GM19468 (cell line): ENCODE data around the gene HMGXB4.

Source experiments
- ATAC-seq: cut with Tn5 transposase; IDR thresholded peaks from one replicate; pipeline ENCODE4 v1.9.1; 2021; ENCODE audit warnings: mild to moderate bottlenecking, moderate library complexity, moderate number of reproducible peaks; ENCODE audit not compliant: unreplicated experiment; ENCODE audit errors: extremely low read depth

The HMGXB4 gene

DNA sequence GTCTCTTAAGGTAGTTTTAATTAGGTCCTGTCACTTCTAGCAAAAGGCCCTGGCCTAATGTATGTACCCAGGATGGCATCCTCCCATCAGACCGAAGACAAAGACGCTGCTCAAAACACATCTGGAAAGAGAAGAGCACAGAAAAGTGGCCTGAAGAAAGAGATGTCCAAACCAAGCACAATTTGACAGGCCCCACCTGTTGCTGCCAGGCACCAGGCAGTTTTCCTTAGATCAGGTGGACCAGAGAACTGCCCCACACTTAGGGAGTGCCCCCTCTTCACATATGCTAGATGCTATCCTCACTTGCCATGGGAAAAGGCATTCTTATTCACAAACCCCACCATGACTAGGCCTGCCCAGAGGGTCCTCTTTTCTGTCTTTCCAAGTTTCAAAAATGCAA, 3.3 kb upstream of the HMGXB4 start:
- no peak for ATAC-seq

DNA sequence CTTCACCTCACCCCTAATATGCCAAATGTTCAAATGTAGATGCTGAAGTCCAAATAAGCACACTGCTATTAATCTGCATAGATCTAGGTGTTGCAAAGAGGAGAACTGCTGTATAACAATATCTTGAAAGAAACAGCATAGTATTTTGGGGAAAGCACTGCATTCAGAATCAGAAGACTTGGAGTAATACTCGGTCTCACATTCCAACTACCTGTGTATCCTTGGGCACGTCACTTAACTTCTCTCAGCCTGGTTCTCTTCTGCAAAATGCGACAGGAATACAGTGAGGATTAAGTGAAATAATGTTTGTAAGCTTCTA, 332 bp upstream of the HMGXB4 start:
- peak; percentile 10 for ATAC-seq

DNA sequence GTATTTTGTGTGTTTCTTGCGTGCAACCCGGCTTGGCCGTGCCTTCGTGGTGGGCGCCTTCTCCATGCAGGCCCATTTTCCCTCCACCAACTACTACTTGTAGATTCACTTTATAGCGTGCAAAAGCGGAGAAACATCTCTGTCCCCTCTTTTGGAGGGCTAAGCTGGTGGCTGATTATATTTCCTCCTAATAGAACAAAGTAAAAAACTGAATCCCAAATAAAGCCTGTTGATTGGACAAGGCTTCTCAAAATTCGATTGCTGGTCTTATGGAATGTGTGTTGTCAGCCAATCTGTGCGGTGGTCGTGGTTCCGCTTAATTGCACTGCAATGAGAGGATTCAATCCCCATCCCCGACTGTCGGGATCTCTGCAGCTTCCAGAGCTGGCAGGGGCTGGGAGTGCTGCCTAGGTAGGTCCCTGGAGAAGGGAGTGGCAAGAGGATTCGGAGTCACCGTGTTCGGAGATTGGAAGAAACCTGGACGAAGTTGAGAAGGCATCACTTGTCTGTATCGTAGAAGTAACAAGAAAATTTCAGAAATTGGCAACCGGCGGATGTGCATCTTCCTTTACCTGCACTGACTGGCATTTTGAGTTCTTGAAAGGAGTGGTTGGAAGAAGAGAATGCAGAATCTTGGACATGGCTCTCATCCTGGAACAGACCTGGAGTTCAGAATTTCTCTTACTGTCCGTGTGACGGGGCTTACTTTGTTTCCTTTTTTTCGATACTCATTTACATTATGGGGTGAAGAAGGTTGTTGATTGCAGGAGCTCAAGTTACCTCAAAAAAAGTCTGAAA, 1.1 kb downstream of the HMGXB4 start:
- no peak for ATAC-seq

DNA sequence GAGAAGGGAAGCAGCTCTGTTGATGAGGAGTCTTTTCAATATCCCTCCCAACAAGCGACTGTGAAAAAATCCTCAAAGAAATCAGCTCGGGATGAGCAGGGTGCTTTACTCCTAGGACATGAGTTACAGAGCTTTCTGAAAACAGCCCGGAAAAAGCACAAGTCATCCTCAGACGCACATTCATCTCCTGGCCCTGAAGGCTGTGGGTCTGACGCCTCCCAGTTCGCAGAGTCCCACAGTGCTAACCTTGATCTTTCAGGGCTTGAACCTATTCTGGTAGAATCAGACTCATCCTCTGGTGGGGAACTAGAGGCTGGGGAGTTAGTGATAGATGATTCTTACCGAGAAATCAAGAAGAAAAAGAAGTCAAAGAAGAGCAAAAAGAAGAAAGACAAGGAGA, 7.7 kb downstream of the HMGXB4 start:
- ATAC-seq: no peak

DNA sequence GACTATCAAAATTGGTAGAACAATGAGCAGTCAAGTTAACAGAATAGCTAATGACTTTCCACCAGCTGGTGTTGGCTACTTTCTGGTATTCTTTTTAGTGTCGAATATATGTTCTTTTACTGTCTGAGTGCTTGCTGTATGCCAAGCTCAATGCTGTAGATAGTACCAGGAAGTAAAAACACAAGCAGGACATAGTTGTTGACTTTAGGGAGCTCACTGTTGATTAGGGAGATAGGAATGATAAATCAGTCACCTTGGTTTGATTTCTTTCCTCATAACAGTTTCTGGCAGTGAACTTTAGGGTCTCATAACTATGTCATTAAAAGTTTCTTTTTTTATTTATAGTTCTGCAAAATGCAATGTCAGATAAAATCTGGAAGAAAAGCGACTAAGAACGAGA, 9.0 kb downstream of the HMGXB4 start:
- no peak for ATAC-seq

DNA sequence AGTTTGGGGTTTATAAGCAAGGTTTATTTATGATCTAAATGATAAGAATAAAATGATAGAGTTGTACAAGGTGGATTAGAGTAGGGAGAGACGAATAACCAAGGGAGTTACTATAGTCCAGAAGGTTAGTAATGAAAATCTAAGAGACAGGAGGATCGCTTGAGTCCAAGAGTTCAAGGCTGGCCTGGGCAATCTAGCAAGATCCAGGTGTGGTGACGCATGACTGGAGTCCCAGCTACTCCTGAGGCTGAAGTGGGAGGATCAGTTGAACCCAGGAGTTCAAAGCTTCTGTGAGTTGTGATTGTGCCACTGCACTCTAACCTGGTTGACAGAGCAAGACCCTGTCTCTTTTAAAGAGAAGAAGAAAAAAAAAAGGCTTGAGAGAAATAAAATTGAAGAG, 12.3 kb downstream of the HMGXB4 start:
- no peak for ATAC-seq

DNA sequence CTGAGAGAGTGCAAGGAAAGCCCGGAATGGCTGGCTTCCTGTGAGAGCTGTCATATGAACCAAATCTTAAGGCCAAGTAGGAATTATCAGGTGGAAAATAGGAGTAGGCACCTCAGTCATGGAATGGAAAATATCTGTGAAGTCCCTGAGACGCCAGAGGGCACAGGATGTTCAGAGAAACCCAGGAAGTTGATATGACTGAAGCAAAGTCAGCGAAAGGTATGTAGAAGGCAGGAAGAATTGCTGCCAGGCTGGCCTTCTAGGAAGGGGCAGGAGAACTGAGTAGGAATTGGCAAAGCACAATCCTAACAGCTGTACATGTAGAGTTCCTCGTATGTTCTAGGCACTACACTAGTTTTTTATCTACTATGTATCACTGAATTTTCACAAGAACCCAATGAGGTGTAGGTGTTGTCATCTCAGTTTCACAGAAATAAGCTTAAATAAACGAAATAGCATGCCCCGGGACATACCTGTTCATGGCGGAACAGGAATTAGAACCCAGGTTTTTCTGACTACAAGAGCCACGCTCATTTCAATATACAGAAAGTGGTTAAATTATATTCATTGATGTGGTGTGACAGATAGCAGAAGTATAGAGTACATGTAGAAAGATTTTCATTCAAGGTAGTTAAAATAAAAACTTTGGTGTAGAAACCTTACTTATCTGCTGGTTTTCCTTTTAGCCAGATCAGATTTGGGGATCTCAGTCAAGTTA, 17.0 kb downstream of the HMGXB4 start:
- ATAC-seq: no peak

DNA sequence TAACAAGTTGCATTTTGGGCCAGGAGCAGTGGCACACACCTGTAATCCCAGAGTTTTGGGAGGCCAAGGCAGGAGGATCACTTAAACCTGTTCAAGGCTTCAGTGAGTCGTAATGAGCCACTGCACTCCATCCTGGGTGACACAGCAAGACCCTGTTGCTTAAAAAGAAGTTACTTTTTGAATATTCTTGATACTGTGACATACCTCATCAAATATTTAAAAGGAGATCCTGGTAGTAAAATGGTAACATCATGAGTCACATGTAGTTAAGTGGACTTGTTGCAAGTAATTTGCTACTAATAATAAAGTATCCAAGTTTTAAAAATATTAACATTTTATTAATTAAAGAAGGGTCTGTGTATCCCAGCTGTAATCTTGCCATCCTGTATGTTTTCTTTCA, 18.3 kb downstream of the HMGXB4 start:
- ATAC-seq: no peak

DNA sequence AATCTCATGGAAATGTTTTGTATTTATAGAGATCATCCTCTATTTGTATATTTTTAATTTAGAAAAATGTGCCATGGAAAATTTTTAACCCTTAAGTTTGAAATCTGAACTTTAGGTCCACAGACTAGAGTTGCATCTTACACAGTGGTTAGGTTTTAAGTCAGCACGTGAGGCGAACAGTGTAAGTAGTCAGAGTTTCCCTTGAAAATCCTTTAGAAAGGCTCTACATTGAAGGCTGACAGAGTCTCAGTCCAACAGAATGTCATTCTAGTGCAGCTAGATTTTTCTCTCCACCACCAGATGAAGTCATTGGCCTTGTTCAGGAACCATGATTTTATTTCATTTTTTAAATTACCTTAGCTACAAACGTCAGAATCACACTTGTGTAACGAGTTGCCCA, 18.7 kb downstream of the HMGXB4 start:
- no peak for ATAC-seq

DNA sequence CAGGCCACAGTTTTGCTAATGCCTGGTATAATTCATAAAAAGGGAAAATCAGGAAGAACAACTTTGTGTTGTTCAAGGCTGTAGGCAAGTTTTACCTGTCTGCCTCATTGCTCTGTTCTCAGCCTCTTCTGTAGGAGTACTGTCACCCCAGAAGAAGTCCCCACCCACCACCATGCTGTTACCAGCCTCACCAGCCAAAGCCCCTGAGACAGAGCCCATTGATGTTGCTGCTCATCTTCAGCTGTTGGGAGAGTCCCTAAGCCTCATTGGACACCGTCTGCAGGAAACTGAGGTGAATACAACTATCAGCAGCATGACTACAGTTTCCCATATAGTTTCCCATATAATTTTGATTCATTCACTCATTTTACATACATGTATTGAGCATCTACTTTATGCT, 30.8 kb downstream of the HMGXB4 start:
- ATAC-seq: no peak

DNA sequence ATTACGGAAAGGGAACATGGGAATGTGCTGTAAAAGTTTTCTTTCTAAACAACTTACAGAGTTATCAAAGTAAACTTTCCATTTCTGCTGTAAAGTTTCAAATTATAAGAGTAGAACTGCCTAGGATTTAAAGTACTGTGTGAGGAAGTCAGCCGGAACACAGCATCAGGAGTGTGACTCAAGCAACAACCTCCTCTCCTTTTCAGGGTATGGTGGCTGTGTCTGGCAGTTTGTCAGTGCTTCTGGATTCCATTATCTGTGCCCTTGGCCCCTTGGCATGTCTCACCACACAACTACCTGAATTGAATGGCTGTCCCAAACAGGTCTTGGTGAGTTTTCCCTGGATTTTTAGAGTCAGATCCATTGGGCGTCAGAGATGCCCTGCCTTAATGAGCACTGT, 35.5 kb downstream of the HMGXB4 start:
- ATAC-seq: no peak

DNA sequence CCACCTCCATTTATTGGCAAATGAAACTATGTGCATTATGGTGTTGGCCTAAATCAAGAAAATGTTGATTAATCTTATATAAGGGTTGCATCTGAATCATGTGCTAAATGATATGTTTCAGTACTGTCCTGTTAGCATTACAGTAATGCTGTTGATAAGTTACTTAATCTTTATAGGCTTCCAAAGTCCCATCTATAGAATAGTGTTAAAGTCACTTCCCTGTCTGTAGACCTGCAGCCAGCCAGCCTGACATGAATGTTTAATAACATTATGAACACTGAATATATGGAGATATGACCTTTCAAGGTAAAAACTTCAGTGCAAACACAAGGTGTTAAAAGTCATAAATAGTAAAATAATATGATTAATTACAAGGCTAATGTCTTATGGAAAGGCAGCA, 38.8 kb downstream of the HMGXB4 start:
- ATAC-seq: no peak

DNA sequence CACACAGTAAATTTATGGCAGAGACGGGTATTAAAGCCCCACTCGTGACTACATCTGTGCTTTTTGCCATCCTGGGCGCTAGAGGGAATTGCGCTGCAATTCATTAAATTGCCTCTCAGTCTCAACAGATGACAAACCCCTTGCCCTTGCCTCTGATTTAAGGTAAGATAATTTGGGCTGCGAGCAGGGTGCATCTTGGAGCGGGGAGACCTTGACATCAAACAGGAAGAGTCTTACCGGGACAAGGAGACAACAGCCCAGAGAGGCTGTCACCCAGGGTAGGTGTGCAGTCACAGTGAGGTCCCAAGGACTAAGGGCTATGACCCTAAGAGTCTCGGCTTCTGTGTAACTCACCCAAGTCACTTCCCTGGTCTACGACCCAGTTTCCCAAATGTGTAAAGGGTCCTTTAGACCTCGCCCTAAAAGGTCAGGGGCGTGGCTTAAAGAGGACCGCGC, 42.0 kb downstream of the HMGXB4 start:
- no peak for ATAC-seq

DNA sequence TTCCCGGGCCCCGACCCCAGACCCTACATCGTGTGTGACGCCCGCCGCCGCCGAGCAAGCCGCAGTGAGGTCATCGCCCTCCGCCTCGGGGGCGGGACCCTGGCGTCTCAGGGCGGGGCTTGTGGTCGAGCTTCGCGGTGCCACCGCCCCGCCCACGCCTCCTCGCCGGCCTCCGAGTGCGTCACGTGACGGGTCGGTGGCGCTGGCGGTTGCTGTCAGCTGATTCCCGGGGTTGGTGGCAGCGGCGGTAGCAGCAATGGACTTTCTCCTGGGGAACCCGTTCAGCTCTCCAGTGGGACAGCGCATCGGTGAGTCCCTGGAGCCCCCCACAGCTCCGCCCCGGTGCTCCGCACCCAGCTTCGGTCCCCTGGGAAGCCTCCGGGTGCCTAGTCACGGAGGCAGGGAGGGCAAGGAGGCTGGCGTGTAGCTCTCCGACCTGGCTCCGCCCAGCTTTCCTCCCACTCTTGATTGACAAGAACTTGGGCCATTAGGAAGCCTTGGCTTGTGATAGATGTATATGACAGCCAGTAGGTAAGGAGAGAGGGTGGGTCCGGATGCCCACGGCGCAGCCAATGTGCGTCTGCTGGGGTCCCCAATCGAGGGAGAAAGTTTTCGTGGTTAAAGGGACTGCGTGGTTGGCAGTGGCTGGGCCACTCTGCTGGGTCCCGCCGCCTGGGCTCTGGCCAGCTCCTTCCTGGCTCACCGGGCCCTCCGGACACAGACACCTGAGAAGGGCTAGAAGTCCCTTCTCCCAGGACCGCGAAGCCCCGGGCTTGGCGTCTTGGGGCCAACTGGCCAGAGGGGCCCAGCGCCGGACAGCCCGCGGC, 42.6 kb downstream of the HMGXB4 start, which contains the start of gene TOM1:
TSS of gene TOM1 (plus strand) at position 222 of the 827 bp plus-strand sequence. CDS start at position 257, 35 bp downstream.
- ATAC-seq: peak; percentile 93

DNA sequence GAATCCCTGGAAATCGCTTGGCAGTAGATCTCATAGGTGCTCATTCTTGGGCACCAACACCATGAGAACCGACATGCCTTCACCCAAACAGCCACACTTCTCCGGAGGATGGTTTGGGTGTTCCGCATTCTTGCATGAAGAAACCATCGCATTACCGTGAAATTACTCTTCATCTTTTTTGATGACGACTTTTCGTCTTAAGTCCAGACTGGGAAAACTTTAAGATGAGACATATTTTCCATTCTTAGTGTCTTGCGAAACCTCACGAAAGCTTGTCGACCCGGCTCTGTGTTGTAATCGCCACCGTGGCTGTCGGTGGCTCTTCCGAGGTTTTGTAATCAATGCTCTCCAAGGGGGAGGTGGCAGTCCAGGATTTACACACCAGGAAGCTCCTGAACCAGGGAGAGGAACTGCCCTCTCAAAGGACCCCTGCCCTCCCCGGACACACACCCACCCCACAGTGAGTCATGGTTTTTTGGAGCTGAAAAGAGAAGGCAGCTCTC, 44.1 kb downstream of the HMGXB4 start:
- ATAC-seq: no peak

DNA sequence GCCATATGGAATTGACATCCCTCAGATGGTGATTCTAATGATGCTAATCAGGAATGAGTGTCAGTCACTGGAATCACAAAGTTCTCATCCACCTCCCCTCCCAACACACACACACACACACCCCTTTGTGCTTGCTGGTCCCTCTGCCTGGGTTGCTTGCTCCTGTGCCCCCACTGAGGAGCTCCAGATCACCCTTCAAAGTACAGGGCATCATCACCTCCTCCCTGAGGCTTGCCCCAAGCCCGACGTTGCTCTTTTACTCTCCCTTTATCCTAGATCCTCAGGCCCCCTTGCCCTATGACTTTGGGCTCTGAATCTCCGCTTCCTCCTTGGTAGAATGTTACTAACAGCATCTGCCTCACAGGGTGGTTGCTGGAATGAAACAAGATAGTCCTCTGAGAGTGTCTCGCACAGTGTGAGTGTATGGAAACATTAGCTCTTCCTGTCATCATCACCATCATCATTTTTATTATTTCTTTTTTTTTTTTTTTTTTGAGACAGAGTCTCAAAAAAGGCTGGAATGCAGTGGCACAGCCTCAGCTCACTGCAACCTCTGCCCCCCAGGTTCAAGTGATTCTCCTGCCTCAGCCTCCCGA, 45.8 kb downstream of the HMGXB4 start:
- no peak for ATAC-seq

DNA sequence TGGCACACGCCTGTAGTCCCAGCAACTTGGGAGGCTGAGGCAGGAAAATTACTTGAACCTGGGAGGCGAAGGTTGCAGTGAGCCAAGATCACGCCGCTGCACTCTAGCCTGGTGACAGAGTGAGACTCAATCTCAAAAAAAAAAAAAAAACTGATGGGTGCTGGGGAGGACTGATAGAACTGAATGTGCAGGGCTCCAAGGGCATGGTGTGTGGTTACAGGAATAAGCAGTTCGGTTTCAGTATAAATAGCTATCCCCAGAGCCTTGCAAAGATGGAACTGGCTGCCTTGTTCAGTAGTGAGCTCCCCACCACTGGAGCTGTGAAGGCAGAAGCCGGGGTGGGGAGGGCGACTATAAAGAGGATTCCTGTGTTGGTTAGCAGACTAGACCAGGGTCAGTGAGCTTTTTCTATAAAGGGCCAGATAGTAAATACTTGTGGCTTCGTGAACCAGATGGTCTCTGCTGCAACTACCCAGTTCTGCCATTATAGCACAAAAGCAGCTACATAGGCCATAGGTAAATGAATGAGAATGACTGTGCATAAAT, 48.3 kb downstream of the HMGXB4 start:
- no peak for ATAC-seq

DNA sequence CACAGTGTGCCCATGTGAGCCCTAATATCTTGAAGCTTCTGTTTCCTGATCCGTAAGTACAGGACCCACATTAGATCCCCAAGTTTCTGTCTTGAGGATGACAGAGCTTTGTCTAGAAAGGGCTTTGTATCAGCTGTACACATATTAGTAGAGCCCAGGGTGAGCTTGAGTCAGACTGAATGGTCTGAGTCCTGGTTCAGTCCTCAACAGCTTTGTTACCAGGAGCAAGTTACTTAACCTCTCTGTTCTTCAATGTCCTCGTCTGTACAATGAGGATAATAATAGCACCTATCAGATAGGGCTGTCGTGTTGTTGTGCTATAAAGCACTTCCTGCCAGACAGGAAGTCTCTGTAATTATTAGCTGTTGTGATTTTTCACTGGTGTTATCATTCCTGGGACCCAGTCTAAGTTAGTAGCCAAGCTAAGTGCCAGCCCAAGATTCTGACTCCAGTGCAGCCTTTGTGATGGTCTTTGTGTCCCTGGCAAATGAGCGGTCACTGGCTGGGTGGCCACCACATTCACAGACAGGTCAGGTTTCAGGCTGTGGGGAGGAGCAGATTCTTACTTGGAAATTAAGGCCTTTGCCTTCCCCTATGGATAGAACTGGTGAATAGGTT, 49.2 kb downstream of the HMGXB4 start:
- ATAC-seq: no peak

DNA sequence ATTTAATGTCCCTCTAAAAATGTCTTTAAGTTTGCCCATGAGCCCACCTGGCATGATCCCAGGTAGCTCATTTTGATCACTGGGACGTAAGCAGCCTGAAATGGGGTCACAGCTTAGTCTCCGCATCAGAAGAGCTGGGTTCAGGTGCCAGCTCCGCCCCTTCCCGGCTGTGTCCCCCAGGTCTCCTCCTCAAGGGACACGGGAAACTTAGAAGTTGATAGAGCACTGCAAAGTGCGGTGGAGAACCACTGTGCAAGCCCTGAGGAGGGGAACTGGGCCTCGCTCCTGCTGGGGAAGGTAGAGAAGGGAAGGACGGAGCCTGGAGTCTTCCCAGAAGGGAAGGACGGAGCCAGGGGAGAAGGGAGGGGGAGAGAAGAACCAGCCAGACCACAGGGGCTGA, 50.1 kb downstream of the HMGXB4 start:
- no peak for ATAC-seq

DNA sequence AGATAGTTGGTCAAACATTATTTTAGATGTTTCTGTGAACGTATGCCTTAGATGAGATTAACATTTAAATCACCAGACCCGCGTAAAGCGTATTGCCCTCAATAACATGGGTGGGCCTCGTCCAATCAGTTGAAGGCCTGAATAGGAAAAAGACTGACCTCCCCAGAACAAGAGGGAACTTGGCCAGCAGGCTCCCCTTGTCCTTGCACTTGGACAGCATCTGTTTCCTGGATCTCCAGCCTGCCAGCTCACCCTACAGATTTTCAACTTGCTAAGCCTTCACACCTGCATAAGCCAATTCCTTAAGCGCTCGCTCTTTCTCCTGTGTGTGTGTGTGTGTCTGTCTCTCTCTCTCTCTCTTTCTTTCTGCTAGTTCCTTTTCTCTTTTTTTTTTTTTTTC, 50.6 kb downstream of the HMGXB4 start:
- no peak for ATAC-seq
